ENCODE data around the gene WDPCP. TPM values are rescaled to one million over a fixed set of nuclear protein-coding genes. Genes with fewer than 3 reads are reported as not detected.

Gene WDPCP
- total and polyA plus RNA-seq, 3 donors from 2014 or later: 8.3 to 23.5 (median 20.1) TPM

- Histone ChIP-seq H3K36me3 (ENCODE audit: low read depth, missing control alignments) (no peaks in the 10 kb centered on the region), H3K27ac (no peak overlapping the region), H3K4me1 (no peaks in the 10 kb centered on the region), H3K27me3 (no peaks in the 10 kb centered on the region), H3K4me3 (no peak overlapping the region), H3K9me3 (no peaks in the 10 kb centered on the region)
- TF ChIP-seq POLR2A (IDR thresholded peaks at IDR 0.05) (no peak), CTCF (IDR thresholded peaks at IDR 0.05) (no peak)
- intact Hi-C loops (cut with DNase I; ENCODE audit: low total_unique reads): no loop called here
- no peak for DNase-seq
Measured at GRCh38 chr2:63399156-63399555, 189.1 kb downstream of the WDPCP start.

DNA sequence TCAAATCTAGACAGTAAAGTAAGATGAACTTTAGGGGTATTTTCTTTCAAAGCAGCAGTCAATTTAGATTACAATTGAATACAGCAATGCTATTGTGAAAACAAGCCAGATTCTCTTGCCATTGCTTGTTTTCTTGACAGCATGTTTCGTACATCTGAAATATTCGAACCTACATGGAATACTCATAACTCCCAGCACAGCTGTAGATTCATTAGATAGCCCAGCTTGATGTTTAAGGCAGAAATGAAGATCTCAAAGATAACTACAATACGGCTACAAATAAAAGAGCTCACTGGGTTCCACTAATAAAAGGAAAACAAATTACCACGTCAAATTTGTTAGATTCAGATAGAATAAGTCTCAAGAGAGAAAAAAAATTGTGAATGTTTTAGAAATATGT lies 208.8 kb downstream of the WDPCP start:
- TF ChIP-seq POLR2A (IDR thresholded peaks at IDR 0.05) (no peak), CTCF (IDR thresholded peaks at IDR 0.05) (no peak)
- H3K4me1 ChIP-seq: no peaks in the 10 kb centered on the region
- H3K27ac ChIP-seq: no peak overlapping the region
- DNase-seq: no peak
- no peaks in the 10 kb centered on the region for H3K27me3 ChIP-seq
- no peaks in the 10 kb centered on the region for H3K36me3 ChIP-seq (ENCODE audit: low read depth, missing control alignments)
- no peaks in the 10 kb centered on the region for H3K9me3 ChIP-seq
- no peak overlapping the region for H3K4me3 ChIP-seq
- 87 to 96% methylated on average over 4 of the region's 4 CpGs for WGBS, 2 donors
- intact Hi-C loops (cut with DNase I; ENCODE audit: low total_unique reads): no loop called here

- H3K27me3 ChIP-seq: no peaks in the 10 kb centered on the region
- H3K9me3 ChIP-seq: no peaks in the 10 kb centered on the region
- no peak overlapping the region for H3K4me3 ChIP-seq
- no peaks in the 10 kb centered on the region for H3K36me3 ChIP-seq (ENCODE audit: low read depth, missing control alignments)
- intact Hi-C loops (cut with DNase I; ENCODE audit: low total_unique reads): no loop called here
- H3K4me1 ChIP-seq: no peaks in the 10 kb centered on the region
- DNase-seq: no peak
- no peak for TF ChIP-seq CTCF (IDR thresholded peaks at IDR 0.05)
- TF ChIP-seq POLR2A (IDR thresholded peaks at IDR 0.05): no peak
- H3K27ac ChIP-seq: no peak overlapping the region
- 94 to 96% methylated on average over 1 of the region's 1 CpG for WGBS, 2 donors
Measured at GRCh38 chr2:63378589-63378988, 209.7 kb downstream of the WDPCP start.

DNA sequence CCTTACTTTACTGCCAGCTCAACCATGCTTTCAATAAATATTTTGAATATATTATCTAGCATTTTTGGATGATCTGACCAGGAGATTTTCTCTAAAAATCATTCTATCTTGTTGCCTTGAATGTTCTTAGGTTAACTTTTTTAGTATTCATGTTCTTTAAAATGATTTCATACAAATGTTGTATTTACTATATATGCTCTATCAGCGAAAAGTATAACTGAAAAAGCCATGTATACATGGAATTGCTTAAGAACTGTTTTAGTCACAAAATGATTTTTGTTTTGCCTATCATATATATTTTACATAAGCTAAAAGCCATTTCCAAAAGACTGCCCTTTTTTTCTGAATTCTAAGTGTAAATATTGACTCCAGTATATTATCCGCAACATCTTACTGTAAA lies 213.9 kb downstream of the WDPCP start:
- no peak overlapping the region for H3K27ac ChIP-seq
- WGBS, 2 donors: 90 to 97% methylated on average over 2 of the region's 2 CpGs
- TF ChIP-seq CTCF (IDR thresholded peaks at IDR 0.05): no peak
- no peak overlapping the region for H3K4me3 ChIP-seq
- no peaks in the 10 kb centered on the region for H3K27me3 ChIP-seq
- DNase-seq: no peak
- H3K36me3 ChIP-seq (ENCODE audit: low read depth, missing control alignments): no peaks in the 10 kb centered on the region
- H3K4me1 ChIP-seq: no peaks in the 10 kb centered on the region
- intact Hi-C loops (cut with DNase I; ENCODE audit: low total_unique reads): no loop called here
- H3K9me3 ChIP-seq: no peaks in the 10 kb centered on the region

DNA sequence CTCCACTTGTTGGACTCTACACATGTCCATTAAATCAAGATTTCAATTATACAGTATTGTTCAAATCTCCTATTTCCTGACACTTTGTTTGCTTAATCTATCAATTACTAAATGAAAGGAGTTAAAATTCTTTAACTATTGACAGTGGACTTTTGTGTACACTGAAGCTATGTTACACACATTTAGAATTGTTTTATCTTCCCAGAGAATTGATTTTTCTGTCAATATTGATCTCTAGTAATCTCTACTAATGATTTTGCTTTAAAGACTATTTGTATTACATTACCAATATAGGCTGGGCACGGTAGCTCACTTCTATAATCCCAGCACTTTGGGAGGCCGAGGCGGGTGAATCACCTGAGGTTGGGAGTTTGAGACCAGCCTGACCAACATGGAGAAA lies 215.7 kb downstream of the WDPCP start:
- Histone ChIP-seq H3K27ac (no peak overlapping the region), H3K4me1 (no peaks in the 10 kb centered on the region), H3K36me3 (ENCODE audit: low read depth, missing control alignments) (no peaks in the 10 kb centered on the region), H3K27me3 (no peaks in the 10 kb centered on the region), H3K9me3 (no peaks in the 10 kb centered on the region), H3K4me3 (no peak overlapping the region)
- intact Hi-C loops (cut with DNase I; ENCODE audit: low total_unique reads): no loop called here
- 92 to 99% methylated on average over 3 of the region's 3 CpGs for WGBS, 2 donors
- no peak for DNase-seq
- no peak for TF ChIP-seq POLR2A (IDR thresholded peaks at IDR 0.05)
- TF ChIP-seq CTCF (IDR thresholded peaks at IDR 0.05): no peak
